HG02973 (cell line): ENCODE data around the gene DNASE1L2.

Experiments used
- ATAC-seq: cut with Tn5 transposase; IDR thresholded peaks from one replicate; pipeline ENCODE4 v1.9.1; 2021; ENCODE audit warnings: moderate library complexity; ENCODE audit not compliant: unreplicated experiment

The DNASE1L2 gene

DNA sequence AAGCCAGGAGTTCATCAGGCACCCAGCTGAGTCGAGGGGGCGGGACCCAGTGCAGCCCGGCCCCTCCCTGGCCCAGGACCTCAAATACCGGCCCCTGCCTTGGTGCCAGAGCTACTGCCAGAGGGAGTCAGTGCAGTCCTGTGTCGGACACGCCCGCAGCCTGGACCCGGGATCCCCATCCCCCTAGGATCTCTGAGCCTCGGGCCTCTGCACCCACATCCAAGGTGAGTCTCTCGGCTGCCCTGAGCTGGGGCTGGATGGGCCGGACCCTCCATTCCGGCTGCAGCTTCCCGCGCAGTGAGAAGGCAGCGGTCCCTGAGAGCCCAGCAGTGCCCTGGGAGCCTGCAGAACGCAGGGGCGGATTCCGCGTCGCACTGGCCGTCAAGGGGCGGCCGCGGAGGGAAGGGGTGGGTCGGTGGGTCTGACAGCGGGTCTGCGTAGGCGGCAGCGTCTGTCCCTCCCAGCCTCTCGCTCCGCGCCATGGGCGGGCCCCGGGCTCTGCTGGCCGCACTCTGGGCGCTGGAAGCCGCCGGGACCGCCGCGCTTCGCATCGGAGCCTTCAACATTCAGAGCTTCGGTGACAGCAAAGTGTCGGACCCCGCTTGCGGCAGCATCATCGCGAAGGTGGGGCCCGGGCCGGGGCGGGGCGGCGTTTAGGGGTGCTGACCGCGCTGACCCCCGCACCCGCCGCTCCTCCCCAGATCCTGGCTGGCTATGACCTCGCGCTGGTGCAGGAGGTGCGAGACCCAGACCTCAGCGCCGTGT, at the start of gene DNASE1L2:
DNASE1L2 (plus strand) TSS at position 108 of the 765 bp plus-strand sequence; CDS start at position 481, 373 bp downstream.
- ATAC-seq: no peak

DNA sequence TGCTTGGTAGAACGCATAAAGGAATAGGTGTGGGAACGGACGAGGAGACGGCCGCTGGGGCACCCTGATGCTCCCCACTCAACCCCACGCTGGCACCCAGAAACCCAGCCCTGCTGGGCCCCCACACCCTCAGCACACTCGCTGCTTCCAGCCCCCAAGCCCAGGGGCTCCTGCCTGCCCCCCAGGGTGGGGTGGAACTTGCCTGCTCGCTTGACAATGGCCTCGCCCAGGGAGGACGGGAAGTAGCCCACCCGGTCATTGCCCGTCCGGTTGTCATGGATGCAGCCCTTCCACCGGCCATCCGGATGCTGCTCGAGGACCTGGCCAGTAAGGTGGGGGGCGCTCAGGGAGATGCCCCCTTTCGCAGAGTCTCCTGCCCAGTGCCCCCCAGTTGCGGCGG, 49.7 kb upstream of the DNASE1L2 start:
- ATAC-seq: no peak

DNA sequence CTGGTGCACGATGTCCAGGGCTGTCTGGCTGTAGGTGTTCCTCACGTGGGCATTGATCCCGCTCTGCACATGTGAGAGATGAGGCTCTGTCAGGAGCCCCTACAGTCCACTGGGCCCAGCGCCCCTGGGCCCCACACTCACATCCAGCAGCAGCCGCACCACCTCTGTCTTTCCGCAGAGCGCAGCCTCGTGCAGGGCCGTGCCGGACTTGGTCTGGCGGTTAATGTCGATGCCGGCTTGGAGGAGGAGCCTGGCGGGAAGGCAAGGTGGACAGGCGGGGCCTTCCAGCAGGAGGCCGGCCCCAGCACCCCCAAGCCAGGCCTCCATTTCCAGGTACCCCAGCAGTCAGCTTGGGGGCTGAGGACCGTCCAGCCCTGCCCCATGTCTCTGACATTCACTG, 49.0 kb upstream of the DNASE1L2 start:
- ATAC-seq: no peak

DNA sequence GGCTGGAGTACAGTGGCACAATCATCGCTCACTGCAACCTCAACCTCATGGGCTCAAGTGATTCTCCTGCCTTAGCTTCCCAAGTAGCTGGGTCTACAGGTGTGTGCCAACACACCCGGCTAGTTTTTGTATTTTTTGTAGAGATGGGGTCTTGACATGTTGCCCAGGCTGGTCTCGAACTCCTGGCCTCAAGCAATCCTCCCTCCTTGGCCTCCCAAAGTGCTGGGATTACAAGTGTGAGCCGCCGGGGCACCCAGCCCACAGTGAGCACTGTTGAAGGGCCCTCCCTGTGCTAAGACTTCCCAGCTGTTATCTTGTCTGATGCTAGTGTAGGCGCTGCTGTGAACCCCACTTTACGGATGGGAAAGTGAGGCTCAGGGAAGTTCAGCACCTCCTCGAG, 47.8 kb upstream of the DNASE1L2 start:
- no peak for ATAC-seq

GRCh38 chr16:2189252-2189893, 46.9 kb upstream of the DNASE1L2 start:
- no peak for ATAC-seq

DNA sequence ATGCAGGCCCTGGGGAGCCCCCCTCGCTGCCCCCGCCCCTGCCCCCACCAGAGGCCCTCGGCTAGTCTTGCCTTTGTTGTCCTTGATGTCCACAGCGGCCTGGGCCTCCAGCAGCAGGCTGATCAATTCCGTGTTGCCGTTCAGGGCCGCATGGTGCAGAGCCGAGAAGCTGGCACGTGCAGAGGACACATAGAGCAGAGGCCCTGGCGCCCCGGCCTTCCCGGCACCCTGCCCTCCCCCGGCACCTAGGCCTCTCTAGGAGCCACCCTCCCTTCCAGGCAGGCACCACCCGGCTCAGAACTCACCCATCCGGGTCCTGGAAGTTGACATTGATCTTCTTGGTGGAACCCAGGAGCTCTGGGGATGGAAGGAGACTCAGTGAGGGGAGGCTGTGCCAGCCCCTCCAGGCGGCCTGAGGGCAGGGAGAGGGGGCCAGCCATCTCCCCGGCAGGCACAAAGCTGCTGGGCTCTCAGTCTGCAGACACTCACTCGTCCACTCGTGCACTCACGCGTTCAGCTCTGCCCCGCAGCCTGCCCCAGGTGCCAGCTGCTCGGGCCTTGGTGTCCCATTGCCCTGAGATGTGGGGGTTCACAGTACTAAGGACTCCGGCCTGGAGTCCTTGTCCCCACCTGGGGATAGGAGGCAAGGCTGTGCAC, 46.1 kb upstream of the DNASE1L2 start:
- ATAC-seq: no peak

DNA sequence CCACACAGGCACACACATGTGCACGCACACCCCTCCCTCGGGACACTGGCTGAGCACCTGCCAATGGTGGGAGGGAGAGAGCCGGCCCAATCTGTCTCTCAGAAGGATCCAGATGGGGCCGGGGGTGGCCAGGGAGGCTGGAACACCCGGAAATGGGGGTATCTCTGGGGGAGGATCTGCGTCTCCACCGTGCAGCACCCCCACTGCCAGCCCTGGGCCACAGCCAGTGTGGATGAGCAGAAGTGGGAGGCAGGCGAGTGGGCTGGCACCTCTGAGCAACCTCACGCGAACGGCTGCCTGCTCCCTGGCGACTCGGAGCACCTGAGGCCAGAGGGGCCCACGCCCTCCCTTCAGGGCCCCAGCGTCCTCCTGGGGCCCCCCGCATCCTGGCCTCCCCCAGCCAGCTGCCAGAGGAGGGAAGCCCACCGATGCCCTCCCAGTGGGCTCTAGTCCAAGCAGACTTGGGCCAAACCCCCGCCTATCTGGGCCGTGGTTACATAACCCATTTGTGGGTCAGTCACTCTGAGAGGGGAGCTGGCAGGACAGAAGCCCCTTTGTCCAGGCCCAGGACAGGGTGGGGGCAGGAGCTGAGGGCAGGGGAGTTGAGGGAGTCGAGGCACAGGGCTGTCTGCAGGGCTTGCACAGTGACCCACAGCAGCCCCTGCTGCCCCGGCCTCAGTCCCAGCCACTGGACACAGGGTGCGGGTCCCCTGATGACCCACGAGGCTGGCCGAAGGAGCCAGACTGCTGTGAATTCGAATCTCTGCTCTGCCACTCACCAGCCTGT, 45.4 kb upstream of the DNASE1L2 start:
- no peak for ATAC-seq

GRCh38 chr16:2191446-2191706, 44.9 kb upstream of the DNASE1L2 start:
- no peak for ATAC-seq

- ATAC-seq: no peak
Observed at GRCh38 chr16:2194166-2194834, 41.9 kb upstream of the DNASE1L2 start.

GRCh38 chr16:2194852-2195321, 41.4 kb upstream of the DNASE1L2 start:
- ATAC-seq: no peak

- no peak for ATAC-seq
Observed at GRCh38 chr16:2195322-2196161, 40.7 kb upstream of the DNASE1L2 start.

DNA sequence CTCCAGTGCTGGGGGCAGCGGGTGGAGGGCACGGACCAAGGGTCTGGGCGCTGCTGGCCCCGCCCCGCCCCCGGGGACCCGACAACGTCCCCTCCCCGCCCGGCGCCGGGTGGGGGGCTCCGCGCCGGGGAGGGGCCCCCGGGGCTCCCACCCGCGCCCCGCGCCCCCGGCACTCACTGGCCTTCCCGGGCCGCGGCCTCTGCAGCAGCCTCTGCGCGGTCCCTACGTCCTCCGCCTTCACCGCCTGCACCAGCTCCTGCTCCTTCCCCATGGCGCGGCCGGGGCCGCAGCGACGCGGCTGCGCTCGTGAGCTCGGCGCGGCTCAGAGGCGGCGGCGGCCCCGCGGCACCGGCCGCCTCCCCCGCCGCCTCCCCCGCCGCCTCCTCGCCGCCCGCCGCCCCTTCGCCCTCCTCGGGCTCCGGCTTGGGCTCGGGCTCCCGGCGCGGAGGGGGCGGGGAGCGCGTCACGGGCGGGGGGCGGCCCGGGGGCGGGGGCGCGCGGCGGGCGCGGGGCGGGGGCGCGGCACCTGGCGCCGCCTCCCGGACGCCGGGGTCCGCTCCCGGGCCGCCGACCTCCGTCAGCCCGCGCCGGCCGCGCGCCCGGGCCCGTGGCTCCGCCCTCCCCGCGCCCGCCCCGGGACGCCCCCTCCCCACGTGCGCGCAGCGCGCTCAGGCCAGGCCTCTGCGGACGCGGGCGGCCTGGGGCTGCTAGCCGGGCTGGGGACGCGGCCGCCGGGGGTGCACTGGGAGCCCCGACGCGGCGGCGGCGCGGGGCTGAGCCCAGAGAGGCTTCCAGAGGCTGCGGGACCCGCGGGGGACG, 39.9 kb upstream of the DNASE1L2 start, which contains the start of gene CASKIN1:
CASKIN1 (minus strand) TSS at position 444 of the 819 bp plus-strand sequence; CDS start at position 271, 173 bp downstream.
- ATAC-seq: no peak

GRCh38 chr16:2196981-2197511, 39.2 kb upstream of the DNASE1L2 start:
- no peak for ATAC-seq

DNA sequence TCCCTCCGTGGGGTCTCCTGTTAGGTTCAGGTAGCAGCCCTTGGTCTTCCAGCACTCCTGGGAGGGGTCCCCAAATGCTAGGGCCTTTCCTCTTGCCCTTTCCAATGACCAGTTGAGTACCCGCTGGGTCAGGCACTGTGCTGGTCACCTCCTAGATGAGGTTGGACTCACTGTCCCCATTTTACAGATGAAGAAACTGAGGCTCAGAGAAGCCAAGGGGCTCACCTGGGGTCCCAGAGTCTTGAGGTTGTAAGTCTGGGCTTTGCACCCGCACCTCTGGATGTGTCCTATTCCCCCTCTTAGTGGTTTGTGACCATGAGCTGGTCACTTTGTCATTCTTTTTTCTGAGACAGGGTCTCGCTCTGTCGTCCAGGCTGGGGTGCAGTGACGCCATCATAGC, 38.5 kb upstream of the DNASE1L2 start:
- ATAC-seq: no peak

DNA sequence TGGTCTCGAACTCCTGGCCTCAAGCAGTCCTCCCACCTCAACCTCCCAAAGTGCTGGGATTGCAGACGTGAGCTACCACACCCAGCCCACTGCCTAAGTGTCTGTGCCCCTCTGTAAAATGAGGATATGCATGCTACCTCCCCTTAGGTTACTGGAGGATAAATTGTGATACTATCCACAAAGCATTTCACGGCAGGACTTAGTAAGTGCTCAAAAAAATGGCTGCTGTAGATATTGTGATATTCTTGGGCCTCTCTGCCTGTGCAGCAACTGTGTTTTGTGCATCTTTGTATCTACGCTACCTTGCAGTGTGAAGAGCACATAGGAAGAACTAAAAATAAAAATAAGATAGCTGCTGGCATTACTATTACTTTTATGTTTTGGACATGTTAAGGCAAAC, 38.0 kb upstream of the DNASE1L2 start:
- no peak for ATAC-seq

DNA sequence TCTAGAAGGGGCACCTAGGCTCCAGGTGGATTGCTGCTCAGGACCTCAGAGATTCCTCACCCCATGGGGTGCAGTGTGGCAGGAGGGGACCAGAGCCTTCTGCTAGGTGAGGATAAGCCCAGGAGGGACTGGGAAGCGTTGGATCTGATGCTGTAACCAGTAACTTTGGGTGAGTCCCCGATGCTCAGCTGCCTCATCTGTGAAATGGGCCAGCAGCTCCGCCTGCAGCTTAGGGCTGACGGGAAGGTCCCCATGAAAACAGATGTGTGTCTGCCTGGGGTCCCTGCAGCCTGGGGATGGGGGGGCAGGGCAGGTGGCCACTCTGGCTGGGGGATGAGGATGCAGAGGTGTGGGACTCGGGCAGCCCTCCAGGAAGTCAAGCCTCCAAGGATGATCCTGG, 37.1 kb upstream of the DNASE1L2 start:
- ATAC-seq: no peak

DNA sequence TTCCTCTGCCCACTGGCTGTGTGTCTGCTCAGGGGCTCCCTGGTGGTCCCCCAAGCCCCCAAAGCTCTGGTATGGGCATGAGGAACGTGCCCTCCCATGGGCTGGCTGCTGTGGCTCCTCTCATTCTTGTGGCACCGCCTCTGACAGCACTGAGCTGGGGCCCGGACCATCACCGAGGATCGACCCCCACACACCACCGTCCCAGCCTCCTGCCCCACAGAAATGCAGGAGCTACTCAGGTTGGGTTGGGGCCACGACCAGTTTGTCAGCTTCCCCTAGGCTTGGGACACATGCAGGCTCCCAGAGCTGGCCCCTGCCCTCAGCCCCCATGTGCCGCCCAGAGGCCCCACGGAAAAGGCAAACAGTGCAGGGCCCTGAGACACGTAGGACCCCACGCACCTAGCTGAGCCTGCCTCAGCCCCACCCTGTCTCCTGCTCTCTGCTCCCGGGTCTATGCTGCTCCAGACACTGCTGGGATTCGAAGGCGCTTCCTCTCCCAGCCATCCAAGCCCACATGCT, 36.6 kb upstream of the DNASE1L2 start:
- no peak for ATAC-seq

- no peak for ATAC-seq
Observed at GRCh38 chr16:2200313-2200712, 35.9 kb upstream of the DNASE1L2 start.
